ENCODE data around the gene ANK3.
A peak's percentile ranks its signal among the peaks of the same experiment; 100 is the strongest.

ANK3 gene

DNA sequence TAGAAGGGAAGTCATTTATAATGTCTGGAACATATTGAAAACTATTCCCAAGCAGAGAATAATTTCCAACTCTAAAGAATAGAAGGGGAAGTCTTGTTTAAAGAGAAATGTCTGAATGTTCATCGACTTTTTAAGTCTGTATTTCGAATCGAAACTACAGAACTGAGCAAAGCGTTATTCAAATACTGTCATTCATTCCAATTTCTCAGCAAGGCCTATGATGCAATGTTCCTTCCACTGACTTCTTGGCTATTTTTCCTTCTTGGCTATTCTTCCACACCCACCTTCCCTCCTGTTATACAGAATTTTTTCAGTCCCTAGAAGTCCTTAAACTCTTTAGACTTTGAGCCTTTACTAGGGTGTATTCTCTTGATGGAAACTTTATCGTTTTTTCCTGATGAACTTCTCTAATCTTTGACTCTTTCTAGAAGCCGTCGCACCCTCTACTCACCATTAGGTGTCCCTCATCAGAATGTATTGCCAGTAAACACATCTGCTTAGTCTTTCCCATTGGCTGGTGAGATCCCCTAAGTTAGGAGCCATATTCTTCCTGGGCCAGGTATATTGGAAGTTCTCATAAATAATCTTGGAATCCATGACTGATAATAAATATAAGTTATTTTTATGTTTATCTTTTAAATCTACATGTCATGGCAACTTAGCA lies 247.6 kb downstream of the ANK3 start:
- H3K36me3 Mint-ChIP-seq (ENCODE audit: low read depth) = no peaks in the 10 kb centered on the region
- no peak for DNase-seq
- H3K4me3 Mint-ChIP-seq = peak overlapping the region; percentile 24
- H3K9me3 Mint-ChIP-seq = no peaks in the 10 kb centered on the region
- TF ChIP-seq, protein P1, sequence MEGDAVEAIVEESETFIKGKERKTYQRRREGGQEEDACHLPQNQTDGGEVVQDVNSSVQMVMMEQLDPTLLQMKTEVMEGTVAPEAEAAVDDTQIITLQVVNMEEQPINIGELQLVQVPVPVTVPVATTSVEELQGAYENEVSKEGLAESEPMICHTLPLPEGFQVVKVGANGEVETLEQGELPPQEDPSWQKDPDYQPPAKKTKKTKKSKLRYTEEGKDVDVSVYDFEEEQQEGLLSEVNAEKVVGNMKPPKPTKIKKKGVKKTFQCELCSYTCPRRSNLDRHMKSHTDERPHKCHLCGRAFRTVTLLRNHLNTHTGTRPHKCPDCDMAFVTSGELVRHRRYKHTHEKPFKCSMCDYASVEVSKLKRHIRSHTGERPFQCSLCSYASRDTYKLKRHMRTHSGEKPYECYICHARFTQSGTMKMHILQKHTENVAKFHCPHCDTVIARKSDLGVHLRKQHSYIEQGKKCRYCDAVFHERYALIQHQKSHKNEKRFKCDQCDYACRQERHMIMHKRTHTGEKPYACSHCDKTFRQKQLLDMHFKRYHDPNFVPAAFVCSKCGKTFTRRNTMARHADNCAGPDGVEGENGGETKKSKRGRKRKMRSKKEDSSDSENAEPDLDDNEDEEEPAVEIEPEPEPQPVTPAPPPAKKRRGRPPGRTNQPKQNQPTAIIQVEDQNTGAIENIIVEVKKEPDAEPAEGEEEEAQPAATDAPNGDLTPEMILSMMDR (IDR thresholded peaks at IDR 0.05) = no peak
- H3K4me1 Mint-ChIP-seq = peaks cover 29% of the 10 kb centered on the region
- no peak overlapping the region for H3K27ac Mint-ChIP-seq
- no peaks in the 10 kb centered on the region for H3K27me3 Mint-ChIP-seq (ENCODE audit: low read depth, poor library complexity)

DNA sequence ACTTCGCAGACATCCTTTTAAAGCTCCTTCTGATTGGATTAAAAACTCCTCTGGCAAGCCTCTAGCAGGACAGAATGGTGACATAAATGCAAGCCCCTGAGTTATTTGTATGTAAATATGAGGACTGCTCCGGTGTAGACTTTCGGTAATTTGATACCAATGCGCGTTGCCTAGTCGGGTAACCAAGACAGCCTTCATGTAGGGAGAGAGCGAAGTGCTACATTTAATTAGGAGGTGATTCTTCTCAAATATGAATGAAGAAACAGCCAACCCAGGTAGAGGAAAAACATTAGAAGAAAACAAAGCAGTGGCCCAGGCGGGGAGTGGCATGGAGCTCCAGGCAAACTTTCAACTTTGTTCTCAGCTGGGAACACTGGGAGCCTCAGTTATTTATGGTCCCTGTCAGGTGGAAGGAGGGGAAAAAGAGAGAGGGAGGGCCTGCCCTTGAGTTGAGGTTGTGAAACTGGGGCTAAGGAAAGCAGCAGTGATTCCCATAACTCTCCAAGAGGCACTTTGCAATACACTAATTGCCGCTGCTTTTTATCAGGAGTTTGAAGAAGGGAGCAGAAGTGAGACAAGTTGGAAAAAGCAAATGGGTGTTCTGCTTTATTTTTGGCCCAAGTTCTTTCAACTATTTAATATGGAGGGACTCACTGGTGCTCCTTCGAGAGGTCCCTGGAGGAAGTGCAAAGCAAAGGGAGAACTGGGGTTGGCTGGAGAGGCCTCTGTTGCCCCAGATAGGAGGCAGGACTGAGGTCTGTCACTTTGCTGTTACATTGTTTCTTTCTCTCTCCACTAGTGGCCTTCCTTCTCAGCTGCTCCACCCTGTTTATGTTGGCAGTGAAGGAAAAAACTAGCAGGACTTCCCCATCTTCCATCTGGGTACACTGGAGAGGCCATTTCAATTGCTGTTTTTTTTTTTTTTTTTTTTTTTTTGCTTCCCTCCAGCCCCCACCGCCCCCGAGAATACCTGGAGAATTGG lies 248.7 kb downstream of the ANK3 start:
- no peaks in the 10 kb centered on the region for H3K27me3 Mint-ChIP-seq (ENCODE audit: low read depth, poor library complexity)
- peaks cover 8% of the 10 kb centered on the region for H3K36me3 Mint-ChIP-seq (ENCODE audit: low read depth)
- H3K4me3 Mint-ChIP-seq = no peak overlapping the region
- no peaks in the 10 kb centered on the region for H3K9me3 Mint-ChIP-seq
- DNase-seq = peak; percentile 51
- H3K27ac Mint-ChIP-seq = no peak overlapping the region
- TF ChIP-seq, protein P1 (IDR thresholded peaks at IDR 0.05) = no peak
- peaks cover 31% of the 10 kb centered on the region for H3K4me1 Mint-ChIP-seq

DNA sequence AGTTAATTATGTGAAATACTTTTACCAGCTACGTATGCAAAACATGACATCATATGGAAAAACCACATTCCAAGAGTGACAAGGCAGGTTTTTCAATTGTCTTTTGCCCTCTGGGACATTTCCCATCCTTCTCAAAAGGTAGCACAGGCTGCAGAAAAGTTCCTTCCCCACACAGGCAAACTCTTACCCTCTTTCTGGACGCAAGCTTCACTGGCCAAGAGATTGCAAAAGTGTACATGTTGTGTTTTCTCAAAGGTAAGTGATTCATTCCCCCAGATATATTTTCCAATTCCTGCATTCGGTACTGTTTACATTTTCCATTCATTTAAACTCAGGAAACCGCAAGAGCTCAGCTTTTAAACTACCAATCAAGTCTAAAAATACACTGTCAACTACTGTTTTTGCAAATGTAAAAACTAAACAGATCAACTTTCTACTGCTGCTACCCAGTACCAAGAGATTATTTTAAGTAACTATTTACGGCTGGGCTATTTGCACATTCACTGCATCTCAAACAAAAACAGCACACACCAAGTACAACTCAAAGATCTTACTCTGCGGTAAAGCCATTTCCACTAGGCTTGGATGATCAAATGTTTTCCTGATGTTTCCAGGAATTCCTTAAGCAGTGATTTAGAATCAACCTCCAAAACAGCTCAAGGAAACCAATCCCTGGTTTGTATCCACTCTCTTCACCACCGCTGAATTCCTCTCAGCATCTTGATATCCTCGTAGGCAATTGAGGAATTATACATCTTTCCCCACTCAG lies 249.7 kb downstream of the ANK3 start:
- Mint-ChIP-seq H3K27ac (no peak overlapping the region), H3K27me3 (ENCODE audit: low read depth, poor library complexity) (no peaks in the 10 kb centered on the region), H3K4me3 (no peak overlapping the region), H3K4me1 (peaks cover 31% of the 10 kb centered on the region), H3K36me3 (ENCODE audit: low read depth) (peaks cover 17% of the 10 kb centered on the region), H3K9me3 (no peaks in the 10 kb centered on the region)
- peak; percentile 3 for DNase-seq
- TF ChIP-seq, protein P1 (IDR thresholded peaks at IDR 0.05) = no peak

DNA sequence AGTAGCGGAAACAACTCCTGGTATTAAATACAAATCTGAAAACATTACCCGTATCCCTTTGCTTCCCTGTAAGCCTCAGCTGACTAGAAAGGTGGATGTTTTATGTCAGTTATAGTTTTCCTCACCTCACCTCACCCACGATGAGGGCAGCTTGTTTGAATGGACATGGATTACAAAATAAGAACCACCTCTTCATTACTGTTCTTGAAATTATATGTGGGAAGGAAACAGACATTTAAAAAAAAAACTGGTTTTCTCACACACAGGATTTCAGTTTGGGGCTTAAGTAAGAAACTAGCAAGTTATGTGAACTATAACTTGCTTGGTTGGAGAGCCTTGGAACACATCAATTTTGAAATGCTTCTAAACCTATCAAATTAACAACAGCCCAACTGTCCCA lies 250.4 kb downstream of the ANK3 start:
- H3K4me3 Mint-ChIP-seq = no peak overlapping the region
- DNase-seq = no peak
- no peak overlapping the region for H3K27ac Mint-ChIP-seq
- H3K9me3 Mint-ChIP-seq = no peaks in the 10 kb centered on the region
- H3K36me3 Mint-ChIP-seq (ENCODE audit: low read depth) = peaks cover 24% of the 10 kb centered on the region
- H3K4me1 Mint-ChIP-seq = peaks cover 31% of the 10 kb centered on the region
- no peaks in the 10 kb centered on the region for H3K27me3 Mint-ChIP-seq (ENCODE audit: low read depth, poor library complexity)
- TF ChIP-seq, protein P1 (IDR thresholded peaks at IDR 0.05) = no peak

DNA sequence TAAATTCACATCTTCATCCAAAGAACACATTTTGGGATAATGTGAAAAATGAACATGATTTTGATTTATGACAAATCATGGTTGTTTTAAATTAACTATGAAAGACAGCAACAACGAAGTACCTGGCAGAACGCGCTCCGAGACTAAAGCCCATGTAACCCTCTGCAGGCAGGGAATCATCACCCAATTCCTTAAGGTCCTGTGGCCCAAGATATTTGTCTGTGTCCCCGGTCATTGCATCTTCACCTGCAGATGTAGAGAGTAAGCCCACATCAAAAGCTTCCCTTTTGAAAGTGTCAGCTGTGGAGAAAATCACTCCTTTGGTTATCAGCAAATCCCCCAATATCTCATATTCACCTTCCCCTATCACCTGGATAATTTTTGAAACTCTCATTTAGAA lies 250.8 kb downstream of the ANK3 start:
- Mint-ChIP-seq H3K4me3 (no peak overlapping the region), H3K27ac (peak overlapping the region; percentile 59), H3K9me3 (no peaks in the 10 kb centered on the region), H3K4me1 (peaks cover 31% of the 10 kb centered on the region), H3K36me3 (ENCODE audit: low read depth) (peaks cover 29% of the 10 kb centered on the region), H3K27me3 (ENCODE audit: low read depth, poor library complexity) (no peaks in the 10 kb centered on the region)
- DNase-seq = no peak
- TF ChIP-seq, protein P1 (IDR thresholded peaks at IDR 0.05) = no peak
